GM19099 (cell line): ENCODE data around the gene HP1BP3.
A peak's percentile ranks its signal among the peaks of the same experiment; 100 is the strongest.

Experiments
- POLR2A ChIP-seq: IDR thresholded peaks from 3 replicates; pipeline ENCODE4 v1.6.1; 2011; ENCODE audit warnings: low read depth; ENCODE audit not compliant: insufficient read length; ENCODE audit errors: extremely low read depth

The HP1BP3 gene, protein sequence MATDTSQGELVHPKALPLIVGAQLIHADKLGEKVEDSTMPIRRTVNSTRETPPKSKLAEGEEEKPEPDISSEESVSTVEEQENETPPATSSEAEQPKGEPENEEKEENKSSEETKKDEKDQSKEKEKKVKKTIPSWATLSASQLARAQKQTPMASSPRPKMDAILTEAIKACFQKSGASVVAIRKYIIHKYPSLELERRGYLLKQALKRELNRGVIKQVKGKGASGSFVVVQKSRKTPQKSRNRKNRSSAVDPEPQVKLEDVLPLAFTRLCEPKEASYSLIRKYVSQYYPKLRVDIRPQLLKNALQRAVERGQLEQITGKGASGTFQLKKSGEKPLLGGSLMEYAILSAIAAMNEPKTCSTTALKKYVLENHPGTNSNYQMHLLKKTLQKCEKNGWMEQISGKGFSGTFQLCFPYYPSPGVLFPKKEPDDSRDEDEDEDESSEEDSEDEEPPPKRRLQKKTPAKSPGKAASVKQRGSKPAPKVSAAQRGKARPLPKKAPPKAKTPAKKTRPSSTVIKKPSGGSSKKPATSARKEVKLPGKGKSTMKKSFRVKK

DNA sequence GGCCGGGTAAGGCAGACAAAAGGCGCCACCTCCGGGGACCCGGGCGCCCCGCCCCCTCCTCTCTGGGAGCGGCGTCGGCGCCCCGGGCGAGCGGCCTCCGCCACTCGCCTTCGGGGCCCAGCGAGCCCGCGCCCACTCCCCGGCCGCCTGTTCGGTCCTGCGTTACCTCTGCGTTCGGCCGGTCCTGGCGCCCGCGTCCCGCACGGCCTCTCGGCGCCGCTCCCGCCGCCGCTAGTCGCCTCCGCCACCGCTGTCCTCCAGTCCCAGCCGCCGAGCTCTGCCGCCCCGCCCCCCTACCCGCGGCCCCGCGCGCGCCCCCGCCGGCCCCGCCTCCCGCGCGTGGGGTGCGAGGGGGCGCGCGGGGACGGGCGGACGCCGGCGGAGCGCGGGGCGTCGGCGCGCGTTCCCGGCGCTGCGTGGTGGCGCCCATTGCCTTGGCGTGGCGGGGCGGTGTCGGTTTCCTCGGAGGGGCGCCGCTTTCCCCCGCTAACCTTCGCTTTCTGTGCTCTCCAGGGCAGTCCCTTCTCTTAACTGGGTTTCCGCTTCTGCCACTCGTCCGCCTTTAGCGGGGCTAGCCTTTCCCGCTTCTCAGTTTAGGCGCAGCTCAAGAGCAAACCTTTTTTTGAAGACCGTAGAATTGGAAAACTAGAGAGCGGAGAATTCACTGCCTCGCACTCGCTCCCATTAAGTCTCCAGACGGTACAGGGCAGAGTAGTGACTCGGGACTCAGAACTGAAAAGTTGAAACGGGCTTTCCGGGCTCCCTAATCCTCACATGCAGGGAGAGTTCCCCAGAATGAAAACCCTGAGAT is at the start of gene HP1BP3:
Gene HP1BP3 (minus strand): TSS at position 279 of the 811 bp plus-strand sequence. CDS start 6,867 bp downstream, outside the sequence.
- peak; percentile 83 for TF ChIP-seq POLR2A

DNA sequence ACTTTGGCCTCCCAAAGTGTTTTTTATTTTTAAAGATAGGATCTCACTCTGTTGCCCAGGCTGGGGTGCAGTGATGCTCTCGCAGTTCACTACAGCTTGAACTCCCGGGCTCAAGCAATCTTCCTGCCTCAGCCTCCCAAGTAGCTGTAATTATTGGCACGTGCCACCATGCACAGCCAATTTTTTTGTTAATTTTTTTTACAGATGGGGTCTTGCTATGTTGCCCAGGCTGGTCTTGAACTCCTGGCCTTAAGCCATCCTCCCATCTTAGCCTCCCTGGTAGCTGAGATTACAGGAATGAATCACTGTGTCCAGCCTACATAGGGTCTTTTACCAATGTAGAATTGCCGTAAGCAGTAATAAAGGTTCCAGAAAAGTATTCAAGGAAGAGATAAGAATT is 49.1 kb upstream of the HP1BP3 start:
- no peak for TF ChIP-seq POLR2A

DNA sequence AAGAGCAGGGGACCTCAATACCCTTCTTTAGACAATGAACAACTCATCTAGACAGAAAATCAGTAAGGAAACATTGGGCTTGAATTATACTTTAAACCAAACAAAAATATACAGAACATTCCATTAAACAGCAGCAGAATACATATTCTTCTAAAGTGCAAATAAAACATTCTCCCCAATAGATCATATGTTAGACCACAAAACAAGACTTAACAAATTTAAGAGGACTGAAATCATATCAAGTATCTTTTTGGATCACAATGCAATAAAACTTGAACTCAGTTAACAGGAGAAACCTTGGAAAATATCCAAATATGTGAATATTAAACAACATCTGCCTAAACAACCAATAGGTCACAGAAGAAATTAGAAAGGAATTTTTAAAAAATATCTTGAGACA is 47.7 kb upstream of the HP1BP3 start:
- TF ChIP-seq POLR2A: no peak

DNA sequence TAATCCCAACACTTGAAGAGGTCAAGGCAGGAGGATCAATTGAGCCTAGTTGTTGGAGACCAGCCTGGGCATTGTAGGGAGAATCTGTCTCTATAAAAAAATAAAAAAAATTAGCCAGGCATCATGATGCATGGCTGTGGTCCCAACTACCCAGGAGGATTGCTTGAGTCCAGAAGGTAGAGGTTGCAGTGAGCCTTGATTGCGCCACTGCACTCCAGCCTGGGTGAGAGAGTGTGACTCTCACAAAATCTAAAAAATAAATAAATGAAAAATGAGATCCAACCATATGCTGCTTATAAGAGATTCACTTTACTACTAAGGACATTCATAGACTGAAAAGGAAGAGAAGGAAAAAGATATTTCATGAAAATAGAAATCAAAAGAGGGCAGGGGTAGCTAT is 47.1 kb upstream of the HP1BP3 start:
- no peak for TF ChIP-seq POLR2A

DNA sequence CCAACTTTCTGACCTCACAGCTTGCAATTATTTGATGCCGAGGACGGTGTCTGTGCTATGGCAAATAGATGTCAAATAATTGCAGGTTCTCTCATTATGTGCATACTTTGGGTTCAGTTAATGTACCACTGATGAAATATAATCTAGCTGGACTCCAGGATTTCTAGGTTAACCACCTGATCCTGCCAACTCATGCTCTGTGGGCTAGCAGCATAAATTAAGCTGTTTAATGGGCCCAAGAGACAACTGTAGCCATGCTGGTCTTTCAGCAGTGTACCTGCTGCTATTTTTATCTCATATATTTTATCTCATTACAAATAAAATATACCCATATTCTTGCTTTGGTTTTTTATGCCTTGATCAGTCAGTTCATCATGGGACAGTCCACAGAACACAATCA is 43.3 kb upstream of the HP1BP3 start:
- no peak for TF ChIP-seq POLR2A

DNA sequence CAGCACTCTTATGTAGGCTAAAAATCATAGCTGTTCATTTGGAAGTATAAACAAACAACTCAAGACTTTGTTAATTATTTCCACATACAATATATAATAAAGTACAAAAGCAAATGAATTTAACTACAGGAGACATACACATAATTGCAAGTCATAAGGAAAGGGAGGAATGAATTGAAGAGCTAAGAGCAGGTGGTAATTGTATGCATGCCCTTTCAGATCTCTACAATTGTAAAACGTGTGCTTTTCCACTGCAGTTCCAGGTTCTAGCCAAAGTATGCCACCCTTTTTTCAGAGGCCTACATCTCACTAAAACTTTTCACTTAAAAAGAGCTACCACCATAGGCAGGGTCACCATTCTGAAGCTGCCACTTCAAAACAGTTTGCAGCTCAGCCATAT is 42.8 kb upstream of the HP1BP3 start:
- TF ChIP-seq POLR2A: no peak

DNA sequence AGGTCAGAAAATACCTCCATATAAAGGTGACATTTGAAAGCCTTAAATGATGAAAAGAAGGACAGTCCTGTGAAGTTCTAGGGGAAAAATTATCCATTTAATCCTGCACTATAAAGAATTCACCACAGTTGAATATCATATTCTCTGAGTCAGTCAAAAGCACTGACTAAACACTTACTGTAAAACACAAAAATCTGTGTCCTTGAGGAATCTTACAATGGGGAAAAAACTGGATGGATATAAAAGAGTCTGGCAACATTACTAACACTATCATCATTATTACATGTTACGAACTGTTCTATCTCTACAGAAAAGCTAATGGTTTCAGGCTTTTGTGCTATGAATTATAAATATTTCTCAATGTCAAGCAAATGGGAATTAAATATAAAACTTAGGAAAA is 42.4 kb upstream of the HP1BP3 start:
- TF ChIP-seq POLR2A: no peak

DNA sequence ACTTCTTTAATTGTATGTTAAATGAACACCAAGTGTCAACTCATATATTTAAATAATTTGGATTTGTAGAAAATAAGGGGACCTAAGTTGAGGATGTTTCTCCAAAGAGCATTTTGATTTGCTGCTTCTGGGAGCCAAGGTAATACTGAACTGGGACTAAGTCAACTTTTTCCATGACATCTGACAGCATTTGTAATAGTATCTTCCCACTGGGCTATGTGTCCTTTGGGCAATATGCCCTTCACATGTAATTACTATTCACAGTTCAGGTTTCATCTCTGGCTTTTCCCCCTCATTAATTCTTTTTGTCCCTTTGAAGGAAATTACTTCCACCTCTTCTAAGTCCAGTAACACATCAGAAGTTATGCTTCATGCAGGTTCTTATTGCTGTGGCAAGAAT is 36.7 kb upstream of the HP1BP3 start:
- no peak for TF ChIP-seq POLR2A

DNA sequence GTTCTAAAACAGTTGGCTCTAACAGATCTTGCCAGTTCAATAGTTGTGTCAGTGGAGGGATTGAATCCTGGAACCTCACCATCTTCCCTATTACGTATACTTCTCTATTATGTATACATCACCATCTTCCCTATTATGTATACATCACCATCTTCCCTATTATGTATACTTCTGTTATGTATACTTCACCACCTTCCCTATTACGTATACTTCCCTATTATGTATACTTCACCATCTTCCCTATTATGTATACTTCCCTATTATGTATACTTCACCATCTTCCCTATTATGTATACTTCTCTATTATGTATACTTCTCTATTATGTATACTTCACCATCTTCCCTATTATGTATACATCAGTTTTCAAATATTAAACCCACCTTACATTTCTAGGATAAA is 34.4 kb upstream of the HP1BP3 start:
- no peak for TF ChIP-seq POLR2A

DNA sequence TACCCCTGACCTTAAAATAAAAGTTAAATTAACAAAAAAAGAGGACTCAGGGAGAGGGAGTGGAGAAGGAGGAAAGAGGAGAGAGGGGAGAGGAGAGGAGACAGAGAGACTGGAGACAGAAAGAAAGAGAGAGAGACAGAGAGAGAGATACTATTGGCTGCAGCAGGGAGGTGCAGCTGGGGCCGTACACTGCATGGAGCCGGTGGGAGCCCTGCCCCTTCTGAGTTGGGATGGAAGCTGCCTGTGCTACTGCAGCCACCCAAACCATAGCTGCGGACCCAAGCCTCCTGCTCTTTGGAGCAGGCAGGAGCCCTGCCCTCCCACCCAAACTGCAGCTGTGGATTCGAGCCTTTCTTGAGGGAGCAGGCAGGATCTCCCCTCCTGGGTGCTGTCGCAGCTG is 32.7 kb upstream of the HP1BP3 start:
- no peak for TF ChIP-seq POLR2A

DNA sequence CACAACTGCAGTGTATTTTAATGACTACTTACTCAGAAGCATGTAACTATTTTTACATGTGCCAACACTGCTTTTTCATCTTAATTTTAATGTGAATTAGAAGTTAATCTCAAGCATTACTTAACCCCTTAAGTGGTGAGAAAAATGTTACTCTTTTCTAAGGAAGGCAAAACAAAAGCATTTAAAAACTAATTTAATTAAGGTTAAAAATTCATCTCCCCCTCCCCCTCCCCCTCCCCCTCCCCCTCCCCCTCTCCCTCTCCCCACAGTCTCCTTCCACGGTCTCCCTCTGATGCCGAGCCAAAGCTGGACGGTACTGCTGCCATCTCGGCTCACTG is 27.4 kb upstream of the HP1BP3 start:
- no peak for TF ChIP-seq POLR2A

DNA sequence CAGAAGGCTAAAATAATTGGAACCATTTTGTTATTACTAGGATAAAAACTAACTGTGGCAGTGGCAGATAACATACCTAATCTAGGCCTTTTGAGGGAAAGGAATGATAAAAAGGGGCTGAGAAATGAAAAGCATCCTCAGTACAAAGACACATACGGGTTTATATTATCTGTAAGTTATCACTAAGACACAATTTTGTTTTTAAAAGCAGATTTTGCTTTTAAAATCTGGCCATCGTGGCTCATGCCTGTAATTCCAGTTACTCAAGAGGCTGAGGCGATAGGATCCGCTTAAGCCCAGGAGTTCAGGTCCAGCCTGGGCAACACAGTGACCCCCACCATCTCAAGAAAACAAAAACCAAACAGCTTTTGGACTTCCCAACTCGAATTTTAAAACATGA is 24.8 kb upstream of the HP1BP3 start:
- no peak for TF ChIP-seq POLR2A

DNA sequence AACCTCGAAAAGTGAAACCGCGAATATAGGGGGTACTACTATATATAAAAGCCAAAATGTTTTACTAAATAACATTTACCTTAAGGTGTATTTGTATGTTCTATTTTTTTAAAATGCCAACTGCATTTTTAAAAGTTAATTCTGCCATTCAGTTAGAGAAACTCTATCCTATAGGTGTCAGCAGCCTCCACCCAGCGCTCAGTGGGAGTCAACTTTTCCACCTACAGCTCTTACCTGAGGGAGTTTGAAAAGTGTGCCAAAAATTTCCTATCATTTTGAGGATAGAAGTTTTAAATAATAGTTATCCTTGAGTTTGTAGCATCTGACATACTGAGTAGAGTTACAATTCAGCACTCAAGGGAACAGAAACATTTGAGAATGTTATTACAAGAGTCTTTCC is 6.1 kb upstream of the HP1BP3 start:
- no peak for TF ChIP-seq POLR2A

DNA sequence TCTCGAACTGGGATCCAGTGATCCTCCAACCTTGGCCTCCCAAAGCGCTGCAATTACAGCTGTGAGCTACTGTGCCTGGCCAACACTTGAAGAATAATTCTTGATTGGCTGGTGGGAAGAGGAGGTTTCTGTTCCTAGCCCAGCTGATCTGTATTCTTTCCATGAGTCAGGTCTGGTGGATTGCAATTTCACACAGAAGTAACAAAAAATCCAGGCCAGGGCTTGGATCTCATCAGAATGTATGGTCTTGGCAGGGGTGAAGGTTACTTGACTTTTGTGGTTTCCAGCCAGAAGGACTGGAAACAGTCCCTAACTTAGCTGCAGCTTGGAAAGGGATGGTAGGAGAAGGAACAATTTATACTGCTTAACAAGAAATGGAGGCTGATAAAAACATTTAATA is 5.1 kb upstream of the HP1BP3 start:
- no peak for TF ChIP-seq POLR2A

DNA sequence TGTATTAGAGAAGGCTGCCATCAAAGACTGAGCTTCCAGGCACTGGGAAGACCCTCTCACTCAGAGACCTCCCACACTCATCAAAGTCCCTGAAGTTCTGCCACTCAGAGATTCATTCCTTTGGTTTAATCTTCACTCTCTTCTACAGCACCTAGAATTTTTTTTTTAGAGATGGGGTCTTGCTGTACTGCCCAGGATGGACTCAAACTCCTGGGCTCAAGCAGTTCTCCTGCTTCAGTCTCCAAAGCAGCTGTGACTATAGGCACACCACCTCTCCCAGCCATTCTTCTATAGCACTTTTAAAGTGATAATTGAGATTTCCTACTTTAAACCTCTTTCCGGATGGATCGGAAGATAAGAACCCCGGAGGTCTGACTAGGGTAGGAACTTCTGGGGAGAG is 3.7 kb upstream of the HP1BP3 start:
- TF ChIP-seq POLR2A: no peak
